PC-9 (cell line): ENCODE data around the gene AADAT.

Experiments used
- CTCF ChIP-seq: fragments of 200-600 bp; sonication (generic); conservative IDR thresholded peaks from 2 replicates; pipeline ENCODE4 v1.6.1; 2017; ENCODE audit warnings: mixed run types, antibody characterized with exemption, mild to moderate bottlenecking, moderate library complexity
- EZH2 ChIP-seq: fragments of 200-600 bp; sonication (generic); IDR thresholded peaks from 2 replicates; pipeline ENCODE4 v1.8.0; 2017; ENCODE audit warnings: antibody characterized with exemption, low read depth

GRCh38 chr4:170080496-170080895 lies 9.3 kb downstream of the AADAT start:
- no peak for TF ChIP-seq EZH2
- no peak for TF ChIP-seq CTCF
